CD4-positive, alpha-beta T cell (primary cell): ENCODE results near the gene COL4A2. TPM values are rescaled to one million over a fixed set of nuclear protein-coding genes. Genes with fewer than 3 reads are reported as not detected.

Experiments used
- ATAC-seq: fragments of 200-7000 bp; cut with Tn5 transposase; one replicate; pipeline ENCODE4 v1.10.0; 2022; ENCODE audit warnings: mild to moderate bottlenecking; ENCODE audit not compliant: poor library complexity
- CTCF ChIA-PET: fragments of 350-600 bp; sonication (Branson Sonifier 250); formaldehyde crosslinking; loops from one replicate; lab custom pipeline; 2021; ENCODE audit warnings: antibody characterized with exemption, inconsistent platforms; lab: Charles Lee
- POLR2A ChIA-PET: fragments of 350-600 bp; sonication (Branson Sonifier 250); formaldehyde crosslinking; loops from one replicate; lab custom pipeline; 2021; ENCODE audit warnings: antibody characterized with exemption, inconsistent platforms; lab: Charles Lee
- DNase-seq, 14 experiments: peaks; one replicate each; pipeline ENCODE4 v3.0.0-alpha.2; 2013 to 2020; ENCODE audit warnings: mixed read lengths in 2 of 14
- H3K27ac ChIP-seq, 2 donors: one replicate each; pipeline versions ENCODE4 v1.5.1 to v1.7.0; 2013; ENCODE audit warnings: low read length in 2 of 2, low read depth in 1 of 2, mild to moderate bottlenecking in 1 of 2
- H3K27me3 ChIP-seq, 2 experiments: 1 replicate in 1 of 2; 2 replicates in 1 of 2; pipeline versions ENCODE4 v1.6.1 to v1.7.0; 2013; ENCODE audit warnings: low read length in 2 of 2, control low read depth in 1 of 2, mild to moderate bottlenecking in 1 of 2, moderate library complexity in 1 of 2; ENCODE audit not compliant: insufficient read depth in 2 of 2, control insufficient read depth in 1 of 2
- H3K36me3 ChIP-seq: one replicate; pipeline ENCODE4 v1.6.1; 2013; ENCODE audit warnings: low read length, control low read depth; ENCODE audit not compliant: insufficient read depth
- H3K4me1 ChIP-seq: one replicate; pipeline ENCODE4 v1.6.1; 2013; ENCODE audit warnings: low read length, control low read depth; ENCODE audit not compliant: insufficient read depth
- H3K4me3 ChIP-seq: one replicate; pipeline ENCODE4 v1.5.1; 2013; ENCODE audit warnings: mild to moderate bottlenecking, low read length, moderate library complexity
- H3K9me3 ChIP-seq, 2 experiments: 1 replicate in 1 of 2; 2 replicates in 1 of 2; pipeline versions ENCODE4 v1.6.1 to v1.7.0; 2013; ENCODE audit warnings: low read length in 2 of 2, mild to moderate bottlenecking in 2 of 2, control low read depth in 1 of 2, moderate library complexity in 1 of 2; ENCODE audit not compliant: control insufficient read depth in 1 of 2, insufficient read depth in 1 of 2
- H3K27ac Mint-ChIP-seq: one replicate; pipeline ENCODE4 v1.8.0; 2020; ENCODE audit warnings: mixed read lengths
- H3K27me3 Mint-ChIP-seq: one replicate; pipeline ENCODE4 v1.8.0; 2021; ENCODE audit warnings: mixed read lengths
- H3K36me3 Mint-ChIP-seq: one replicate; pipeline ENCODE4 v1.8.0; 2021; ENCODE audit warnings: low read depth, mixed read lengths
- H3K4me1 Mint-ChIP-seq: one replicate; pipeline ENCODE4 v1.8.0; 2021; ENCODE audit warnings: low read depth, mixed read lengths
- H3K4me3 Mint-ChIP-seq: one replicate; pipeline ENCODE4 v1.8.0; 2020; ENCODE audit warnings: mild to moderate bottlenecking, mixed read lengths
- H3K9me3 Mint-ChIP-seq: one replicate; pipeline ENCODE4 v1.8.0; 2020; ENCODE audit warnings: mixed read lengths
- intact Hi-C, 2 experiments: fragments of 100-400 bp; cut with DNase I in 1 of 2; cut with micrococcal nuclease in 1 of 2; formaldehyde crosslinking; loops; one replicate each; pipeline versions ENCODE4 v1.15.1 to v1.9.0; 2023 to 2025; cut with DNase I, micrococcal nuclease
- total RNA-seq, 174 experiments: library from RNA in 2 of 174; stranded (reverse) in 2 of 174; gene quantifications; one replicate each; pipeline ENCODE4 v1.2.3 and lab custom pipeline; 2021 to 2026
- TF ChIP-seq, protein P1 (sequence below): fragments of 200-600 bp; IDR thresholded peaks from one replicate; pipeline ENCODE4 v1.8.0; 2022; ENCODE audit warnings: antibody characterized with exemption, mild to moderate bottlenecking

The COL4A2 gene
- total RNA-seq, 2 experiments from 2014 or later = not detected

DNA sequence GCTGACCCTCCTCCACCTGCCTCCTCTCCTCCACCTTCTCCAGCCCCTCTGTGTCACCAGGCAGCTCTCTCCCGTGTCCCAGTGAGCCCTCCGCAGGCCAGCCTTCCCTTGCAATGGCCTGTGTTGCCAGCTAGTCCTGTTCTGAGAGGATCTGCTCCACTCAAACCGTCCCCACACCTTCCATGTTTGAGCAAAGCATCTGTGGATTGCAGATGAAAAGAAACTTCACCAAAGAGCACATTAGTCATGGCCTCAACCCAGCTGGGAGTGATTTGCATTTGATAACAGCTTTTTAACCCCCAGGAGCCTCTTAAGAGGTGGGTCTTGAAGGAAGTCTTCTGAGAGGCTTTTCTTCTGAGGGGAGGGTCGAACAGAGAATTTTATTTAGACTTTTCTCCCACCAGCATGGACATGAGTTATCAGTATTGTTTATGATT is 72.8 kb downstream of the COL4A2 start:
- no peak overlapping the region for H3K4me3 ChIP-seq
- ATAC-seq (no peak), DNase-seq (no peak)
- no peak overlapping the region for H3K27ac Mint-ChIP-seq
- H3K4me3 Mint-ChIP-seq = no peak overlapping the region
- peaks cover 39% of the 10 kb centered on the region for H3K27me3 Mint-ChIP-seq
- no peaks in the 10 kb centered on the region for H3K36me3 Mint-ChIP-seq
- intact Hi-C loops = no loop called here
- POLR2A ChIA-PET = no interaction called here
- H3K9me3 Mint-ChIP-seq = peaks cover 3% of the 10 kb centered on the region
- peaks cover 0 to 23% of the 10 kb centered on the region in 2 experiments for H3K9me3 ChIP-seq
- H3K27me3 ChIP-seq = peaks cover 0 to 3% of the 10 kb centered on the region in 2 experiments
- H3K4me1 ChIP-seq = no peaks in the 10 kb centered on the region
- CTCF ChIA-PET = no interaction called here
- H3K4me1 Mint-ChIP-seq = no peaks in the 10 kb centered on the region
- no peaks in the 10 kb centered on the region for H3K36me3 ChIP-seq
- no peak overlapping the region for H3K27ac ChIP-seq
- TF ChIP-seq, protein P1, sequence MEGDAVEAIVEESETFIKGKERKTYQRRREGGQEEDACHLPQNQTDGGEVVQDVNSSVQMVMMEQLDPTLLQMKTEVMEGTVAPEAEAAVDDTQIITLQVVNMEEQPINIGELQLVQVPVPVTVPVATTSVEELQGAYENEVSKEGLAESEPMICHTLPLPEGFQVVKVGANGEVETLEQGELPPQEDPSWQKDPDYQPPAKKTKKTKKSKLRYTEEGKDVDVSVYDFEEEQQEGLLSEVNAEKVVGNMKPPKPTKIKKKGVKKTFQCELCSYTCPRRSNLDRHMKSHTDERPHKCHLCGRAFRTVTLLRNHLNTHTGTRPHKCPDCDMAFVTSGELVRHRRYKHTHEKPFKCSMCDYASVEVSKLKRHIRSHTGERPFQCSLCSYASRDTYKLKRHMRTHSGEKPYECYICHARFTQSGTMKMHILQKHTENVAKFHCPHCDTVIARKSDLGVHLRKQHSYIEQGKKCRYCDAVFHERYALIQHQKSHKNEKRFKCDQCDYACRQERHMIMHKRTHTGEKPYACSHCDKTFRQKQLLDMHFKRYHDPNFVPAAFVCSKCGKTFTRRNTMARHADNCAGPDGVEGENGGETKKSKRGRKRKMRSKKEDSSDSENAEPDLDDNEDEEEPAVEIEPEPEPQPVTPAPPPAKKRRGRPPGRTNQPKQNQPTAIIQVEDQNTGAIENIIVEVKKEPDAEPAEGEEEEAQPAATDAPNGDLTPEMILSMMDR = no peak

DNA sequence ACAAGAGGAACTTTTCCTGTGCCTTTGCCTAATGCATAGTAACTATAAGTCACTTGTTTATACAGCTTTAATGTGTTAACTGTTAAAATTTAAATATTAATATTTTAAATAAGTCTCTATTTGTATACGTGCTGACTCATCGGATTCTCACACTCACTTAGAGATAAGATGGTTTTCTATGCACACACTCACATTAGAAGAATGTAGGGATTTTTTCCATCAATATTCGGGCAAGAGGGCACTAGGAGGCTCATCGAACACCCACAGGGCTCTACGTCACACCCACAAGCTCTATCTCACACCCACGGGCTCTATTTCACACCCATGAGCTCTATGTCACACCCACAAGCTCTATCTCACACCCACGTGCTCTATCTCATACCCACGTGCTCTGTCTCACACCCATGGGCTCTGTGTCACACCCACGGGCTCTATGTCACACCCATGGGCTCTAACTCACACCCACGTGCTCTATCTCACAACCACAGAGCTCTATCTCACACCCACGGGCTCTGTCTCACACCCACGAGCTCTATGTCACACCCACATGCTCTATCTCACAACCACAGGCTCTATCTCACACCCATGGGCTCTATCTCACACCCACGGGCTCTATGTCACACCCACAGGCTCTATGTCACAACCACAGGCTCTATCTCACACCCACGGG is 73.4 kb downstream of the COL4A2 start:
- no peak overlapping the region for H3K27ac Mint-ChIP-seq

DNA sequence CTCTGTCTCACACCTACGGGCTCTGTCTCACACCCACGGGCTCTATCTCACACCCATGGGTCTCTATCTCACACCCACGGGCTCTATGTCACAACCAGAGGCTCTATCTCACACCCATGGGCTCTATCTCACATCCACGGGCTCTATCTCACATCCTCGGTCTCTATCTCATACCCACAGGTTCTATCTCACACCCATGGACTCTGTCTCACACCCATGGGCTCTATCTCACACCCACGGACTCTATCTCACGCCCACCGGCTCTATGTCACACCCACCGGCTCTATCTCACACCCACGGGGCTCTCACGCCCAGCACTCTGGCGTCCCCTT is 73.9 kb downstream of the COL4A2 start:
- DNase-seq (no peak), ATAC-seq (no peak)
- intact Hi-C loops = no loop called here
- Mint-ChIP-seq H3K36me3 (no peaks in the 10 kb centered on the region), H3K27ac (no peak overlapping the region), H3K4me3 (no peak overlapping the region), H3K27me3 (peaks cover 30% of the 10 kb centered on the region), H3K9me3 (peaks cover 3% of the 10 kb centered on the region), H3K4me1 (no peaks in the 10 kb centered on the region)
- H3K27ac ChIP-seq = no peak overlapping the region
- TF ChIP-seq, protein P1 = no peak
- no peaks in the 10 kb centered on the region for H3K4me1 ChIP-seq
- no peak overlapping the region for H3K4me3 ChIP-seq
- peaks cover 0 to 24% of the 10 kb centered on the region in 2 experiments for H3K9me3 ChIP-seq
- no peaks in the 10 kb centered on the region for H3K36me3 ChIP-seq
- ChIA-PET CTCF (no interaction called here), POLR2A (no interaction called here)
- peaks cover 0 to 3% of the 10 kb centered on the region in 2 experiments for H3K27me3 ChIP-seq

More for the DNA sequence above, 73.4 kb downstream of the COL4A2 start:
- no peak overlapping the region for H3K27ac ChIP-seq
- POLR2A ChIA-PET = no interaction called here
- no peak overlapping the region for H3K4me3 Mint-ChIP-seq
- H3K27me3 Mint-ChIP-seq = peaks cover 35% of the 10 kb centered on the region
- peaks cover 3% of the 10 kb centered on the region for H3K9me3 Mint-ChIP-seq
- no peak overlapping the region for H3K4me3 ChIP-seq
- H3K27me3 ChIP-seq = peaks cover 0 to 3% of the 10 kb centered on the region in 2 experiments
- H3K36me3 ChIP-seq = no peaks in the 10 kb centered on the region
- ATAC-seq = no peak
- TF ChIP-seq, protein P1 = no peak
- no peaks in the 10 kb centered on the region for H3K4me1 ChIP-seq
- H3K36me3 Mint-ChIP-seq = no peaks in the 10 kb centered on the region
- H3K4me1 Mint-ChIP-seq = no peaks in the 10 kb centered on the region
- intact Hi-C loops = no loop called here
- CTCF ChIA-PET = no interaction called here
- H3K9me3 ChIP-seq = peaks cover 0 to 24% of the 10 kb centered on the region in 2 experiments
- no peak for DNase-seq
